HG03039 (cell line): ENCODE results near the gene PHYKPL.
"Not testable (repeated sequence)": the region's sequence is repeated elsewhere in the genome, so short reads cannot be mapped to it uniquely, and the experiment has no call there.

Experiments
- ATAC-seq: cut with Tn5 transposase; IDR thresholded peaks from one replicate; pipeline ENCODE4 v1.9.1; 2021; ENCODE audit warnings: mild to moderate bottlenecking, moderate library complexity; ENCODE audit not compliant: unreplicated experiment

The PHYKPL gene

DNA sequence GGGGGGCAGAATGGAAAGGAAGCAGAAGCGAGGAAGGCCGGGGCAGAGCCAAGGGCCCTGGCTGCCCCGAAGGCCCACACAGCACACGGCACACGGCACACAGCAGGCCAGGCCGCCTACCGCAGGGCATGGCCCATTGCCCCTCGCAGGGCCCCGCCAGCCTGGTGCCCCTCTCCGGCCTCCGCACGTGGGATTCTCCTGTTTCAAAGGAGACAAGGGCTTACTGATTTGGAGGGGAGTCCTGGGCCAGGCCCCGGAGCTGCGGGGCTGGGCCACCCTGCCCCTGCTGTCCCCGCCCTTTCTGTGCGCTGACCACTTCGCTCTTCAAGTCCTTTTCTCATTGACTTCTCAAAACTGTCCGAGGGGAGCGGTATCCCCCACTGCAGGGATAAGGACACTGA is 7.7 kb upstream of the PHYKPL start:
- no peak for ATAC-seq

DNA sequence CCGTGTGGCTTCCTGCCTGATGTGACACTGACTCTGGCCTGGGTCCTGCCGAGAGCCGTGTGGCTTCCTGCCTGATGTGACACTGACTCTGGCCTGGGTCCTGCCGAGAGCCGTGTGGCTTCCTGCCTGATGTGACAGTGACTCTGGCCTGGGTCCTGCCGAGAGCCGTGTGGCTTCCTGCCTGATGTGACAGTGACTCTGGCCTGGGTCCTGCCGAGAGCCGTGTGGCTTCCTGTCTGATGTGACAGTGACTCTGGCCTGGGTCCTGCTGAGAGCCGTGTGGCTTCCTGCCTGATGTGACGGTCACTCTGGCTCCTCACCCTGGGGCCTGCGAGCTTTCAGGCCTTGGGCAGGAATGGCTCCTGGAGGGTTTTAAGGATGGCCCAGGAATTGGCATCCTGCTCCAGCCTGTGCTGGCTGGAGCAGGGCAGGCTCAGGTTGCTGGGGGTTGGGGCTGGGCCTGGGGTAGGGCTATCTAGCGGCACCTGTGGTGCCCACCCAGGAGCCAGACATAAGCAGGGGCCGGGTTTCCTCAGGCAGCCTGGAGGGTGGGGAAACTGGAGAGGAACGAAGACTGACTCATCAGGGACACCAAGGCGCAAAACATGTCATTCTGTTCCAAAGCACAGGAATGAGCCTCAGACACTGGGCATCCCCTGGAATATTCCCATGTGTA is 7.2 kb upstream of the PHYKPL start:
- not testable (repeated sequence) for ATAC-seq

DNA sequence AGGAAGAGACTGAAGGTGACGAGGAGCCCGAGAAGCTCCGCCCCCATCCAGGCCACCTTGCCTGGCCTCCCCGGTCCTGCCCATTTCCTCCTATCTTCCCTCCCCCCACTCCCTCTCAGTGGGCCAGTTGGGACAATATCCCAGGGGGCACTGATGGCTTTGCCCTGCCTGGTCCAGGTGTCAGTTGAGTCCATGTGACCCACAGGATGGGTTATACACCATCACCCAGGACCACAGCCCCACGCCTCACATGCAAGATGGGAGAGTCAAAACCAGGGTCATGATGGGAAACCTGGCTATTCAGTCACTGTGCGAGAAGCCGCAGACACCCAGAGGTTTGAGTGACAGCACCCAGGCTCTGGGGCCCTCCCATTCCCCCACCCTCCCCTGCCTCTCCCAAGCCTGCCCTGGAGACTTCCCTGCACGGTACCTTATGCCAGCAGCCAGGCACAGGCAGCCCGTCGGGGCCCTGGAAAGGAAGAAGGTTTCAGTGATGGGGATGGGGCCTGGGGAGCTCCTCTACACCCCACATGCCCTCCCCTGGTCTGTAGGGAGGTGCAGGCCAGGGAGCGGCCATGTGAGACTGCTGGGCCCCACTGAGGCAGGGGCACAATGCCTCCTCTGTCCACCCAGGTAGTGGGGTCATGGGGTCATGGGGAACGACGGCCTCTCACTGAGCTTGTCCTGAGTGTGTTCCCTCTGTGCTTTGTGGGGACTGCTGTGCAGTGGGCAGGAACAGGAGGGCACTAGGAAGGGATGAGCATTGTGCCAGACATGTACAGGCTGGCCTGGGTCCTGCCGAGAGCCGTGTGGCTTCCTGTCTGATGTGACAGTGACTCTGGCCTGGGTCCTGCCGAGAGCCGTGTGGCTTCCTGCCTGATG is 6.3 kb upstream of the PHYKPL start:
- no peak for ATAC-seq

DNA sequence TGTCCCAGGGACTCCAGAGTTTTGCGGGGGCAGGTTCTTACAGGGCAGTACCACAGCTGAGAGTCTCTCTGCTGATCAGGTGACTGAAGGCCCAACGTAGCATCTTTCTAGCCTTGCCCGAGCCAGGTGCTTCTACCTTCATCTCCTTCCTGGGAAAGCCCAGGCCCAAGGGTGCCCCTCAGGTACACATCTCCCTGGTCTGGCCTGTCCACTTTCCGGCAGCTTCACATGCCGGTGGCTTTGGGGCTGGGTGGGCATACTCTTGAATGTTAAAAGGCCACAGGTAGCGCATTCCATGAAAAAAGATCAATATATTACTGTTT is 5.7 kb upstream of the PHYKPL start:
- ATAC-seq: no peak

DNA sequence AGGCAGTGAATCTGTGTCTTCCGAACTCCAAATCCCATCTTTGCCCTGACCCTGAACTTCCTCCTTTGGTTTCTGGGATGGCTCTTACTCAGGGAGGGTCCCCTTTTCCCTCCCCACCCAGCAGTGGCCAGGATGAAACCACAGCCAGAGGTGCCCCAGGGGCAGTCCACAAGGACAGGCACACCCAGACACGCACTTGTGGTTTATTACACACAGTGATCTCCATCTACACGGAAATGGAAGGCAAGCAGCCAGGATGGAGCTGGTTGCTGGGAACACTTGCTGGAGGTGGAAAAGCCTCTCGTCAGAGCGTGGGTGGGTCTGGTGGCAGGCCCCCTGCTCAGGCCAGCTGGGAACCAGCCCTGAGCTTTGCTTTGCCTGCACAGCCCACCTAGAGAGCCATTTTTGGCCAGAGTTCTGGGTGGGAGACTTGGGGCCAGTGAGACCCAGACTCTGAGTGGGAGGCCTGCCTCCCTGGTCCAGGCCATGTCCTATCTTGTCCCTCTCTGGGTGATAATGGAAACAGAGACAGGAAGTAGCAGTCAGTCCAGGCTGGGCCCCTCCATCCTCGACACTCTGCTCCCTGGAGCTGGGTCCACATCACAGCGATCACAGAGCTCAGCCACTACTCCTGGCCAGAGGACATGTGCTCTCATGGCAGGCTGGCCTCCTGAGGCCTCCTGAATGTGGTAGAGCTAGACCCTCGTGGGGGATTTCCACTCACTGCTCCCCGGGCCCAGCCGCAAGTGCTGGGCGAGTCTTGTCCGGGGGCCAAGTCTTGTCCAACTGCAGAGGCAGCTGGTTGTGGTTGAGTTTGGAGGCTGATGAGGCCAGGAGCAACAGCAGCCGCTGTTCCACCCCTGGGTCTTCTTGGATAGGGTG is 5.1 kb upstream of the PHYKPL start:
- ATAC-seq: no peak

DNA sequence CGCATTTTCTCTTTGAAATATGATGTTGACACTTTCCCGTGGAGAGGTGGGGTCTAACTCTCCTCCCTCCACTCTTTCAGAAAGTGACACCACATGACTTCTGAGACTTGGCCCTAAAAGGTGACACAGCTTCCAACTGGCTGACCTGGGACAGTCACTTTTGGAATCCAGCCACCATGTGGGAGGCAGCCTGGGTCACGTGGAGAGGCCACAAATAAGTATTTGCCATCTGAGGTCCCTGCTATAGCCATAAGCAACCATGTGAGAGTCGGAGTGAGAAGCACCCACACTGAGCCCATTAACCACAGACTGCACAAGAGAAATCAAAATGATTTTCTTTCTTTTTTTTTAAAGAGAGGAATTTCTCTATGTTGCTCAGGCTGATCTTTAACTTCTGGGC is 4.1 kb upstream of the PHYKPL start:
- no peak for ATAC-seq

DNA sequence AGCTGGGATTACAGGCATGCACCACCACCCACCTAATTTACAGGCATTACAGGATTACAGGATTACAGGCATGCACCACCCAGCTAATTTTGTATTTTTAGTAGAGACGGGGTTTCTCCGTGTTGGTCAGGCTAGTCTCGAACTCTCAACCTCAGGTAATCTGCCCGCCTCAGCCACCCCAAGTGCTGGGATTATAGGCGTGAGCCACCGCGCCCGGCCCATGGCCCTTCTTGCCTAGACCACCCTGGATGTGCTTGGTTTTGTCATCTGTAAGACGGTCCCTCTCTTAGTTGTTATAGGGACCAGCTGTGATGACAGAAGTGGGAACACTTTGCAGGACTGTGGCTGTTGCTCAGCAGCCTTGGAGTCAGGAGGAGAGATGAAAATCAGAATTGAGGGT is 3.5 kb upstream of the PHYKPL start:
- no peak for ATAC-seq

DNA sequence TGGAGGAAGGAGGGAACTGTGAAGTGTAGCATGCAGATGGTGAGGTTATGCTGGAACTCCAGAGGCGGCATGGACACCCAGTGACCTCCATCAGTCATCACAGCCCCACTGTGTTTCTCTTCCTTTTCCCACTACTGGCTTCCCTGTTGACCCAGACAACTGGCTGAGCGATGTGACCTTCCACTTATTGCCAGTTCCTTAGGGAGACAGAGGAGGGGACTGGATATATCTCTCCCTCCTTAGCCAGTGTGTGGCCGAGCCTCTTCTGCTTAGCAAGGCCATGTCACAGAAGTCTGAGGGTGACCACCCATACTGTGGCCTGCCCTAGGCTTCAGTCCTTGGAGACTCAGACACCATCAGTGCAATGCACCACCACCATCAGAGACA is 3.0 kb upstream of the PHYKPL start:
- ATAC-seq: no peak

DNA sequence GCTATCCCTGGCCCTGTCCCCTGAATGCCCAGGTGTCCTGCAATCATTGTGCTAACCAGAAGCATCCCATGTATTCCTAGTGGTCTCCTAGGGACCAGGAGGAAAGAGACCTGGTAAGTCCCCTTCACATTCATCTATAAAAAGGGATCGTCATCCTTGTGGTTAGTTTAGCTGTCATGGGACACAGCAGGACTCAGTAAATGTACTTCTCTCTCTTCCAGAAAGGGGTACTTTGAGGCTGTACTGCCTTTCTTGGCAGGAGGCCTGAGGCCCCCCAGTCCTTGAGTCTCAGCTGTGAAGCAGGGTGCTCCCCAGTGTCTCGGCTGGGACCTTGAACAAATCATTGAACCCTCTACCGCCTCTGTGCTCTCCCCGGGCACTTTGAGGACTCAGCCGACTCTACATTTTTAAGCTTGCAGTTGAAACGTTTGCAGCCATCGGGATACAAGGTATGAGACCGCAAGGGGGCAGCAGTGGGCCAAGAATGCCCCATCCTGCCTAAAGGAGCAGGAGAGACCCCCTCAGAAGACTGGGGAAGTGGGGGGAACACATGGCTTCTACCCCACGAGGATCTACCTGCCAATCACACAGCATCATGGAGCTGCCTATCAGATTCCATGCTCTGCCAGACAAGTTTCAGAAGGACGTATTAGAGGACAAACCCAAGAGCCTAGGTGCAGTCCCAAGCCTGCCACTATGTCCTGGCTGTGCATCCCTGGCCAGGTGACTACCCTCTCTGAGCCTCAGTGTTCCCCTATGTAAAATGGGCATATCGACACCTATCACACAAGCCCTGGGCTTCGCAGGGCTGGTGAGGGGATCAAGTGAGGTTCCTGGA is 2.4 kb upstream of the PHYKPL start:
- ATAC-seq: no peak

DNA sequence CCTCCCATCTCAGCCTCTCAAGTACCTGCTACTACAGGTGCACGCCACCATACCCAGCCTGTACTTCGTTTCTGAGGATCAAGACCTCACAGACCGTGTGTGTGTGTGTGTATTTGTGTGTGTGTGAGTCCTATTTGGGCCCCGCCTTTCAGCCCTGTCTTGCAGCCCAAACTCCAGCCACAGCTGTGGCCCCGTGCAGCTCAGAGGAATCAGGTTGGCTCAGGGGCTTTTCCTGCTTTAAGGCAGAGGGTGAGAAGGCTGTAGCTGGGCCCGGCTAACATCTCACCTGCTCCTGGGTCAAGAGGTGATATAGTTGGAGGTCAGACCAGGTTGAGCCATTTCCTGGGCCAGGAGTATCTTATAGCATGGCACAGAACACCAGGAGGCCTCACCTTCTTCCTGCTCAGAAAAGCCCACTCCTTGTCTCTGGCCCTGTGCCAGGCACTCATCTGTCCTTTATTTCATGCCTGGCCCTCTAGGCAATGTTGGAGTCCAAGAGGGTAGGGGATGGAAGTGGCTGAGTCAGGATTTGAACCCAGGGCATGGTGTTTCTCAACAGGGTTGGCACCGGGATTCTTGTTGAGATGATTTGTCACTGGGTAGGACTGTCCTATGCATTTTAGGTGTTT is 1.6 kb upstream of the PHYKPL start:
- no peak for ATAC-seq

DNA sequence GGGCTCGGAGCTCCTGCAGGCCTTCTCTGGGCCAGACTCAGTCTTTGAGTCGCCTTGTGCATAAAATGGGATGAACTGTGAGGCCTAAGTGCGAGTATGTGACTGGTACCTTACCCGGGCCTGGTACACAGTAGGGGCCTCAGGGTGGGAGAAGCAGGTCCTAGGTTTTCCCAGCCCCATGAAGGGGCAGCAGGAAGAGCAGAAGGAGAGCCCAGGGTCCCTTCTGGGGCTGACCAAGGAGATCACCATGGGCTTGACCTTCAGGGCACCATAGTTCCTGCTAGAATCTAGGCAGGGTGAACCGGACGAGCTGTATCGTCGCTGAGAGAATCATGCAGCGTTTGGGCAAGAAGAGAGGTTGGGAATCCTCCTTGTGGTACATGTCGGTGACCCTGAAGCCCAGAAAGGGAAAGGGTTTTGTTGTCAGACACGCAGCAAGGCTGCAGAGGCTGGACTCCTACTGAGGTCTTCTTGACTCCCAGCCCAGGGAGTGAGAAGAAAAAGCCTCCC is 373 bp upstream of the PHYKPL start:
- peak; percentile 2 for ATAC-seq

DNA sequence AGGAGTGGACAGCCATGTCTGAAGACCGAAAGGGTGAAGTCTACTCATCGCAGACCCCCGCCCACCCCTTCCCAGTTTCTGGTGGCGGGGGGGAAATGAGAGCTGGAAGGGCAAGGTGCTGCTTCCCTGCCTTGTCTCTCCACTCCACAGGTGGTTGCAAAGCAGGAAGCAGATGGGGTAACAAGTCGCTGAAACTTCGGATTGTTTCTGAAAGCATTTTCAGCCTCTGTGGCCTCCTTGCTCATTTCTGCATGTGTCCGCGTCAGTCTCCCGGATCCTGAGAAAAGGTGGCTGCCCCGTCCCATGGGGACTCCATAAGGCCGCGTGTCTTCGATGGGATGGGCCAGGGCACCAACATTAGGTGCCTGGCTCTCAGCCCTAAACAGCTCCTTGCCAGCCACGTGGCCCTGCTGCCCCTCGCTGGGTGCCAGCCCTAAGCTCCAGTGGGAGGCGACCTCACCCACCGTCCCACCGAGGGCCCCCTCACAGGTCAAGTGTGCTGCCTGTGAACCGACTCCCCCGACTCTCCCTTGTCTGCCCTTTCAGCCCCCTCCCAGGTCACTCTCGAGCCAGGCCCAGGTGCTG is 971 bp downstream of the PHYKPL start:
- ATAC-seq: peak; percentile 0

DNA sequence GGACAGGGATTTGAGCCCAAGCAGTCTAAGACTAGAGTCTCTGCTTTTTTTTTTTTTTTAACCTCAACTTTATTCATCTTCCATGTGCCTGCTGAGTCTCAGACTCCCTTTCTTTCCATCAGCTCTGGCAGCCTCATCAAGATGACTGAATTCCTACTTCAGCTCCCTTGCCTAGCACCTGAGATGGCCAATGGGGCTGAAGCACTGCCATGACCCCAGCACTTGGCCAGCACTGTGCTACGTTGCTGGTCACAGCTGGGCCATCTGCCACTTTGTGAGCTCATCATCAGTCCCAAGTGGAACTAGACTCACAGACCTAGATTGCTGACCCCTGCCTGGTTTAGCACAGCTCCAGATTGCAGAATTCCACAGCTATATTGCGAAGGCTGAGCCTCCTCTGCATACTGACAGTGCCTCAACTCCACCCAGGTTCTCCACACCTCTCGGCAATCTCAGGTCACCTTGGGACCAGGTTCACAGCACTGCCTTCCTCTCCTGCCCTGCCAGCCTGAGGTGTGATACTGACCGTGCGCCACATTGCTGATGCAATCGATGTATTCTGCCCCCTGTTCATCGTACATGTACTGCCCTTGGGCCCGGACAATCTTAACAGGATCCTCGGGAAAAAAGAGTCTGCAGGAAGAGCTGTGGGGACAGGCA is 1.6 kb downstream of the PHYKPL start:
- ATAC-seq: no peak

DNA sequence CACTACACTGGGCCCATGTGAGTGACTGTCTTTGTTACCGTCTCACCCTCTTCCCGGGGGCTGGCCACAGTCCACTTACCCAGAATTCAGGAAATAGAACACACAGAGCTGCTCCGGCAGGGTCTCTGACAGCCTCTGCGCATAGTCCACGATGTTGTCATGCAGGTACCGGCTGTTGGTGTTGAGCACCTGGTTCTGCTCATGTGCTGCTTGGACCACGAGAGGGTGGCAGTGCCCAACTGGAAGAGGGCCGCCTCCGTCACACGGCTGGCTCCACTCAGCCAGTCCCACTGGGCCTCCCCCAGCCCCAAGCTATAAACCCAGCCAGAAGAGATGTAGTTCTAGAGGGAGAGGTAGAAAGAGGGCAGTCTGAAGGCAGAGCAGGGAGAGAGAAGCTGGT is 2.7 kb downstream of the PHYKPL start:
- no peak for ATAC-seq

DNA sequence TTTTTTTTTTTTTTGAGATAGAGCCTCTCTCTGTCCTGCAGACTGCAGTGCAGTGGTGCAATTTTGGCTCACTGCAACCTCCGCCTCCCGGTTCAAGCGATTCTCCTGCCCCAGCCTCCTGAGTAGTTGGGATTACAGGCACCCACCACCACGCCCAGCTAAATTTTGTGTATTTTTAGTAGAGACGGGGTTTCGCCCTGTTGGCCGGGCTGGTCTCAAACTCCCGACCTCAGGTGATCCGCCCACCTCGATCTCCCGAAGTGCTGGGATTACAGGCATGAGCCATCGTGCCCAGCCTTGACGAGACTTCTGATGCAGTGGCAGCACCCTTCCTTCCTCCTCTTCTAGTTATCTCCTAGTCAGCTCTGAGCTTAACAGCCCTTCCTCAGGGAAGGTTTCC is 3.5 kb downstream of the PHYKPL start:
- not testable (repeated sequence) for ATAC-seq

DNA sequence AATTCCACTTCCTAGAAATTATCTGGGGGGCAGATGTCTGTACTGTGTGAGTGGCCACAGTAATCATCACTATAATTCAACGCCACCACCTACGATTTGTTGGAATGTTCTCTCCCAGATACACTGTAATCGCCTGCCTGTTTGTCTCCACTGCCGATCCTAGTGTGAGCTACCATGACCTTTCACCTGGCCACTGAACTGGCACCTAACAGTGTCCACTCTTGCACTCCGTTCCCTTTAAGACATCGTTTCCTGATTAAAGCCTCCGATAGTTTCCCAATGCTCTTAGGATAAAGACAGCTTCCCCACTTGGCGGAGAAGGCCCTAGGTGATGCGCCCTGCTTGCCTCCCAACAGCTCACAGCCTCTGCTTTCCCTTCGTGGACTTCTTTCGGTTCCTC is 4.0 kb downstream of the PHYKPL start:
- no peak for ATAC-seq

DNA sequence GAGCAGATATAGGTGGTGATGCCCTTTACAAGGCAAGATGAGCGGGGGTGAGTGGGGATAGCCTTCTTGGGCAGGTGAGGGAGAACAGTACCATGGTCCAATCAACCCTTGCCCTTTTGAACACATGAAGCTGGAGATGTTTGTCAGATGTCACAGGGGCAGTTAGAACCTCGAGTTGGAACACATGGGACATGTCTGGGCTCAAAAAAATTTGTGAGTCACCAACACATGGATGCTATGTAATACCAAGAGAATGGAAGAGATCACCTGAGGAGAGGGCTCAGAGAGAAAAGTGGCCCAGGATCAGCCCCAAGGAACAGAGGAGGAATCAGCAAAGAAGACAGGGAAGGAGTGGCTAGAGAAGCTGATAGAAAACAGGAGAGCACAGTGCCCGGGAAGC is 4.7 kb downstream of the PHYKPL start:
- no peak for ATAC-seq

DNA sequence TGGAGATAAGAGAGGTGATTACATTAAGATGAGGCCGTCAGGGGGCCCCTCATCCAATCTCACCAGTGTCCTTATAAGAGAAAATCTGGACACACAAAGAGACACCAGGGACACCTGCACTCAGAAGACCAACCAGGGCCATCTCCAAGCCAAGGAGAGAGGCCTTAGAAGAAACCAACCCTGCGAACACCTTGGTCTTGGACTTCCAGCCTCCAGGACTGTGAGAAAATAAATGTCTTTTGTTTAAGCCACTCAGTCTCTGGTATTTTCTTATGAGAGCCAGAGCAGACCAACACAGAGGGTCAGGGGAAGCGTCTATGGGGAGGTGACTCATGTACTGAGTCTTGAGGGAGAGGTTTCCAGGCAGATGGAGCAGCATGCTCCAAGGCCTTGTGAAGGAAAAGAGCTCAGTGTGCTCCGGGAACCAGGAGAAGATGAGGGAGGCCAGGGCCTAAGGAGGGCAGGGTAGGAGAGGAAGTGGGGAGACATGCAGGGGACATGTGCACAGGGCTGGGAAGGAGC is 5.4 kb downstream of the PHYKPL start:
- ATAC-seq: no peak

DNA sequence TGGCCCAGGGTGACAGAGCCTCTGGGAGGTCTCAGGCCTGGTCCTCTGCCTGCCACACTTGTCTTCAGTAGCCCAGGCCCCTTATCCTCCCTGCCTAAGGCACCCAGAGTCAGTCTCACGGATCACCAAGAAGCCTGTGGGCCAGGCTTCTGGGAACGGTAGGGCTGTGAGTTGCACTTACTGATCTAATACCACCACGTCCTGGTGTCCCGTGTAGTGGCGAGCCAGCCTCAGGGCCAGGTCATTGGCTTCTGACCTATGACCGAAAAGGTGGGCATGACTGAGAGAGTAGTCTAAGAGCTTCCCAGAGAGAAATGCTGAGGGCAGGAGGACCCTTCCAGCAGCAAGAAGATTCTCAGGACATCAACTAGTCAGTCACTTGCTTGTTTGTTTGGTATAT is 7.4 kb downstream of the PHYKPL start:
- ATAC-seq: no peak
